ENCODE results near the gene RGS19.

DNA sequence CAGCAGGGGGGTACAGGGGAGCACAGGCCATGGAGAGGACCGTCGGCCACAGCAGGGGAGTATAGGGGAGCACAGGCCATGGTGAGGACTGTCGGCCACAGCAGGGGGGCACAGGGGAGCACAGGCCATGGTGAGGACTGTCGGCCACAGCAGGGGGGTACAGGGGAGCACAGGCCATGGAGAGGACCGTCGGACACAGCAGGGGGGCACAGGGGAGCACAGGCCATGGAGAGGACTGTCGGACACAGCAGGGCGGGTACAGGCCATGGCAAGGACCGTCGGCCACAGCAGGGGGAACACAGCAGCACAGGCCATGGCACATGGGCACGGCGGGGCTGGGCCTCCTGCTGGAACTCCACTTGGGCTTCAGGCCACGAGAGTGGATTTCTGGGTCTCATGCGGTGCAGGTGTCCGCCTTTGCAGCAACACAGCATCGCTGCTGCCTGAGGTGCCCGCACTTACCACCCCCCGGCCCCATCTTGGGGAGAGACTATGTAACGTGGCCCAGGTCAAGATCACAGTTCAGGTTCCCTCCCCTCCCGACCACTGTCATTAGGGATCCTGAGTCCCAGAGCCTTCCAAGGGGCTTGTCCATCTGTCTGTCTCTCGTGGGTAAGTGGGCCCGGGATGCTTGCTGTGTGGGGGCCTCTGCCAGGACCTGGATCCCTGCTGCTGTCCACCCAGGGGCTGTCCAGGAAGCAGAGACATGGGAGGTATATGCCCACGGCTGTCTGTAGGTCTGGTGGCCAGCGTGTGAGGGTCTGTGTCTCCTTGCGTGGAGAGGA lies 25.5 kb upstream of the RGS19 start:
- TF ChIP-seq, protein P1, sequence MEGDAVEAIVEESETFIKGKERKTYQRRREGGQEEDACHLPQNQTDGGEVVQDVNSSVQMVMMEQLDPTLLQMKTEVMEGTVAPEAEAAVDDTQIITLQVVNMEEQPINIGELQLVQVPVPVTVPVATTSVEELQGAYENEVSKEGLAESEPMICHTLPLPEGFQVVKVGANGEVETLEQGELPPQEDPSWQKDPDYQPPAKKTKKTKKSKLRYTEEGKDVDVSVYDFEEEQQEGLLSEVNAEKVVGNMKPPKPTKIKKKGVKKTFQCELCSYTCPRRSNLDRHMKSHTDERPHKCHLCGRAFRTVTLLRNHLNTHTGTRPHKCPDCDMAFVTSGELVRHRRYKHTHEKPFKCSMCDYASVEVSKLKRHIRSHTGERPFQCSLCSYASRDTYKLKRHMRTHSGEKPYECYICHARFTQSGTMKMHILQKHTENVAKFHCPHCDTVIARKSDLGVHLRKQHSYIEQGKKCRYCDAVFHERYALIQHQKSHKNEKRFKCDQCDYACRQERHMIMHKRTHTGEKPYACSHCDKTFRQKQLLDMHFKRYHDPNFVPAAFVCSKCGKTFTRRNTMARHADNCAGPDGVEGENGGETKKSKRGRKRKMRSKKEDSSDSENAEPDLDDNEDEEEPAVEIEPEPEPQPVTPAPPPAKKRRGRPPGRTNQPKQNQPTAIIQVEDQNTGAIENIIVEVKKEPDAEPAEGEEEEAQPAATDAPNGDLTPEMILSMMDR (IDR thresholded peaks at IDR 0.05) = no peak
- no peak for TF ChIP-seq POLR2A (IDR thresholded peaks at IDR 0.05)
